Measurements from ENCODE around the gene CRPPA. TPM values are rescaled to one million over a fixed set of nuclear protein-coding genes. Genes with fewer than 3 reads are reported as not detected.
"Not testable (repeated sequence)": the region's sequence is repeated elsewhere in the genome, so short reads cannot be mapped to it uniquely, and the experiment has no call there.

CRPPA gene
- total RNA-seq, 1 experiment from 2014 or later = 2.4 TPM

- intact Hi-C loops (cut with micrococcal nuclease; ENCODE audit: unreplicated experiment) = no loop called here
- ChIA-PET CTCF (no interaction called here), POLR2A (no interaction called here)
- Histone ChIP-seq H3K4me1 (ENCODE audit: control insufficient read depth, insufficient read depth, low read length) (no peaks in the 10 kb centered on the region), H3K36me3 (ENCODE audit: control insufficient read depth, insufficient read depth, low read length) (no peaks in the 10 kb centered on the region), H3K27me3 (ENCODE audit: control insufficient read depth, insufficient read depth, low read length) (no peaks in the 10 kb centered on the region), H3K4me3 (ENCODE audit: low read depth in 2 of 2, low read length in 2 of 2) (no peak overlapping the region), H3K27ac (ENCODE audit: low read length) (no peak overlapping the region), H3K9me3 (ENCODE audit: control insufficient read depth, insufficient read depth, low read depth, low read length) (peaks cover 39% of the 10 kb centered on the region)
- in situ Hi-C loops (cut with HindIII; ENCODE audit: low pct_unique_long_range_greater_than_20kb, low sequenced_read_pairs) = no loop called here
- BruUV-seq (replicated peaks) = no TSS peak
- TF ChIP-seq TCF7L2 (IDR thresholded peaks at IDR 0.05; ENCODE audit: low read depth, low read length) (no peak), SIN3A (IDR thresholded peaks at IDR 0.05; ENCODE audit: borderline replicate concordance, insufficient read depth, low read depth, low read length) (no peak), CTCF (IDR thresholded peaks at IDR 0.05) (no peak), POLR2AphosphoS5 (IDR thresholded peaks at IDR 0.05; ENCODE audit: low read depth, low read length) (no peak), REST (IDR thresholded peaks at IDR 0.05; ENCODE audit: insufficient read depth in 1 of 2, low read depth in 2 of 2, low read length in 1 of 2) (no peak)
- DNase-seq (ENCODE audit: low read depth, low spot score) (no peak), ATAC-seq (no peak)
These were observed 27.4 kb downstream of the CRPPA start for GRCh38 chr7:16393862-16394422.

GRCh38 chr7:16392990-16393523 is 28.3 kb downstream of the CRPPA start:
- intact Hi-C loops (cut with micrococcal nuclease; ENCODE audit: unreplicated experiment) (no loop called here), in situ Hi-C loops (cut with HindIII; ENCODE audit: low pct_unique_long_range_greater_than_20kb, low sequenced_read_pairs) (no loop called here)
- Histone ChIP-seq H3K27me3 (ENCODE audit: control insufficient read depth, insufficient read depth, low read length) (no peaks in the 10 kb centered on the region), H3K4me1 (ENCODE audit: control insufficient read depth, insufficient read depth, low read length) (no peaks in the 10 kb centered on the region), H3K27ac (ENCODE audit: low read length) (no peak overlapping the region), H3K4me3 (ENCODE audit: low read depth in 2 of 2, low read length in 2 of 2) (no peak overlapping the region), H3K9me3 (ENCODE audit: control insufficient read depth, insufficient read depth, low read depth, low read length) (peaks cover 30% of the 10 kb centered on the region; the same call in 1 of the 2 replicates), H3K36me3 (ENCODE audit: control insufficient read depth, insufficient read depth, low read length) (no peaks in the 10 kb centered on the region)
- POLR2A ChIA-PET = no interaction called here
- ATAC-seq = no peak
- TF ChIP-seq POLR2AphosphoS5 (IDR thresholded peaks at IDR 0.05; ENCODE audit: low read depth, low read length) (no peak), CTCF (IDR thresholded peaks at IDR 0.05) (no peak), TCF7L2 (IDR thresholded peaks at IDR 0.05; ENCODE audit: low read depth, low read length) (no peak), REST (IDR thresholded peaks at IDR 0.05; ENCODE audit: insufficient read depth in 1 of 2, low read depth in 2 of 2, low read length in 1 of 2) (no peak), SIN3A (IDR thresholded peaks at IDR 0.05; ENCODE audit: borderline replicate concordance, insufficient read depth, low read depth, low read length) (no peak)
- no TSS peak for BruUV-seq (replicated peaks)
- CTCF ChIA-PET = no interaction called here
- no peak for DNase-seq (ENCODE audit: low read depth, low spot score)

- intact Hi-C loops (cut with micrococcal nuclease; ENCODE audit: unreplicated experiment); DNase-seq (ENCODE audit: low read depth, low spot score); H3K27me3 ChIP-seq (ENCODE audit: control insufficient read depth, insufficient read depth, low read length); ATAC-seq; BruUV-seq (replicated peaks); H3K27ac ChIP-seq (ENCODE audit: low read length); POLR2A ChIA-PET; in situ Hi-C loops (cut with HindIII; ENCODE audit: low pct_unique_long_range_greater_than_20kb, low sequenced_read_pairs); H3K4me3 ChIP-seq (ENCODE audit: low read depth in 2 of 2, low read length in 2 of 2); H3K36me3 ChIP-seq (ENCODE audit: control insufficient read depth, insufficient read depth, low read length); CTCF ChIA-PET; H3K9me3 ChIP-seq (ENCODE audit: control insufficient read depth, insufficient read depth, low read depth, low read length); H3K4me1 ChIP-seq (ENCODE audit: control insufficient read depth, insufficient read depth, low read length): not testable (repeated sequence)
These were observed 37.6 kb downstream of the CRPPA start for GRCh38 chr7:16383786-16384185.
